Measurements from ENCODE around the gene SCN1A. TPM values are rescaled to one million over a fixed set of nuclear protein-coding genes. Genes with fewer than 3 reads are reported as not detected.

Gene SCN1A
- total RNA-seq, 1 experiment from 2014 or later, result 0.62 TPM

- no peaks in the 10 kb centered on the region for H3K9me3 ChIP-seq (ENCODE audit: low read depth, low read length, poor library complexity, severe bottlenecking)
Measured at GRCh38 chr2:166091439-166091838, 36.4 kb downstream of the SCN1A start.

DNA sequence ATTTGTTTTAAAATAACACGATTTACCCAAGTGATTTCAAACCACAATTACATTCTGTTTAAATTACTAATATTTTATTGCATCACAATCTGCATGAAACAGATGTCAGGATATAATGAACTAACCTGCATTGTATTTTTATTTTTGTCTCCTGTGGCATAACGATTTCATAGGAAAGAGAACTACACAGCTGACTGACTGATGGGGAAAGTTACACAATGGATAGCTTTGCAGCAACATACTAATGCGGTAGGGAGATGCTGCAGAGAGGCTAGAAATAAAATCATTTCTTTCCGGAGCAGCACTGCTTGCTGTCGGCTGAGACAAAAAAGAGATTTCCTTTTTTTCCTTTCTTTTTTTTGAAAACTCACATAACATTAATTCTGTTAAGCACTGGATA is 36.9 kb downstream of the SCN1A start:
- H3K36me3 ChIP-seq (ENCODE audit: insufficient read depth, low read length, poor library complexity, severe bottlenecking), result no peaks in the 10 kb centered on the region
- H3K27ac ChIP-seq (ENCODE audit: low read depth, low read length, poor library complexity, severe bottlenecking), result no peak overlapping the region
- ChIA-PET CTCF (no interaction called here), POLR2A (ENCODE audit: low non-redundant PET) (no interaction called here)
- no TSS peak for BruUV-seq (replicated peaks)
- no peaks in the 10 kb centered on the region for H3K27me3 ChIP-seq (replicated peaks; ENCODE audit: insufficient read depth, low read depth, low read length, poor library complexity)
- intact Hi-C loops (cut with micrococcal nuclease; ENCODE audit: unreplicated experiment), result no loop called here
- peaks cover 7% of the 10 kb centered on the region for H3K4me1 ChIP-seq (ENCODE audit: insufficient read depth, low read length, poor library complexity, severe bottlenecking)
- TF ChIP-seq, protein P1, sequence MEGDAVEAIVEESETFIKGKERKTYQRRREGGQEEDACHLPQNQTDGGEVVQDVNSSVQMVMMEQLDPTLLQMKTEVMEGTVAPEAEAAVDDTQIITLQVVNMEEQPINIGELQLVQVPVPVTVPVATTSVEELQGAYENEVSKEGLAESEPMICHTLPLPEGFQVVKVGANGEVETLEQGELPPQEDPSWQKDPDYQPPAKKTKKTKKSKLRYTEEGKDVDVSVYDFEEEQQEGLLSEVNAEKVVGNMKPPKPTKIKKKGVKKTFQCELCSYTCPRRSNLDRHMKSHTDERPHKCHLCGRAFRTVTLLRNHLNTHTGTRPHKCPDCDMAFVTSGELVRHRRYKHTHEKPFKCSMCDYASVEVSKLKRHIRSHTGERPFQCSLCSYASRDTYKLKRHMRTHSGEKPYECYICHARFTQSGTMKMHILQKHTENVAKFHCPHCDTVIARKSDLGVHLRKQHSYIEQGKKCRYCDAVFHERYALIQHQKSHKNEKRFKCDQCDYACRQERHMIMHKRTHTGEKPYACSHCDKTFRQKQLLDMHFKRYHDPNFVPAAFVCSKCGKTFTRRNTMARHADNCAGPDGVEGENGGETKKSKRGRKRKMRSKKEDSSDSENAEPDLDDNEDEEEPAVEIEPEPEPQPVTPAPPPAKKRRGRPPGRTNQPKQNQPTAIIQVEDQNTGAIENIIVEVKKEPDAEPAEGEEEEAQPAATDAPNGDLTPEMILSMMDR (conservative IDR thresholded peaks at IDR 0.05; ENCODE audit: low read depth, low read length), result no peak
- TF ChIP-seq EZH2 (IDR thresholded peaks at IDR 0.05; ENCODE audit: borderline replicate concordance, low read depth, low read length, poor library complexity, severe bottlenecking), result no peak
- H3K4me3 ChIP-seq (ENCODE audit: low read depth, low read length, poor library complexity, severe bottlenecking), result no peak overlapping the region
- no peaks in the 10 kb centered on the region for H3K9me3 ChIP-seq (ENCODE audit: low read depth, low read length, poor library complexity, severe bottlenecking)
- DNase-seq (ENCODE audit: low spot score), result peak; percentile 6

More at GRCh38 chr2:166091439-166091838, 36.4 kb downstream of the SCN1A start:
- Histone ChIP-seq H3K4me1 (ENCODE audit: insufficient read depth, low read length, poor library complexity, severe bottlenecking) (peaks cover 7% of the 10 kb centered on the region), H3K36me3 (ENCODE audit: insufficient read depth, low read length, poor library complexity, severe bottlenecking) (no peaks in the 10 kb centered on the region), H3K27me3 (replicated peaks; ENCODE audit: insufficient read depth, low read depth, low read length, poor library complexity) (no peaks in the 10 kb centered on the region), H3K4me3 (ENCODE audit: low read depth, low read length, poor library complexity, severe bottlenecking) (no peak overlapping the region), H3K27ac (ENCODE audit: low read depth, low read length, poor library complexity, severe bottlenecking) (no peak overlapping the region)
- intact Hi-C loops (cut with micrococcal nuclease; ENCODE audit: unreplicated experiment), result no loop called here
- TF ChIP-seq EZH2 (IDR thresholded peaks at IDR 0.05; ENCODE audit: borderline replicate concordance, low read depth, low read length, poor library complexity, severe bottlenecking), result no peak
- TF ChIP-seq, protein P1 (conservative IDR thresholded peaks at IDR 0.05; ENCODE audit: low read depth, low read length), result no peak
- DNase-seq (ENCODE audit: low spot score), result peak; percentile 14
- ChIA-PET CTCF (no interaction called here), POLR2A (ENCODE audit: low non-redundant PET) (no interaction called here)
- no TSS peak for BruUV-seq (replicated peaks)

DNA sequence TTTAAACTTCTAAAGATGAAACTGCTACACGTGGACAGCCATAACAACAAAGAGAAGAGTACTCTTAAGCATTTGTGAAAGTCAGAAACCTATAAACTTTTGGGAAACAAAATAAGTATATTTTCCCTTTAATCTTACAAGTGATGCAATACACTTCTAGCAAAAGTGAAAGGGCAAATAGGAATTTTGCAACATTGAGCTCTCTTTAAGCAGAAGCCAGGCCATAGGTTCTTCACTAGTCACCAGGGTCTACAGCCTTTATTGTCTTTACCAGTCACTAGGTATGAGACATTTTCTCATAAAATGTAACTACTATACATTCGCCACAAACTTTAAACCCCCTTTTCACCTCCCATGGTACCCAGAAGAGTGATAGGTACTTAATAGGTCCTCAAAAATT is 37.5 kb downstream of the SCN1A start:
- no peaks in the 10 kb centered on the region for H3K9me3 ChIP-seq (ENCODE audit: low read depth, low read length, poor library complexity, severe bottlenecking)
- TF ChIP-seq EZH2 (IDR thresholded peaks at IDR 0.05; ENCODE audit: borderline replicate concordance, low read depth, low read length, poor library complexity, severe bottlenecking), result no peak
- DNase-seq (ENCODE audit: low spot score), result no peak
- no TSS peak for BruUV-seq (replicated peaks)
- POLR2A ChIA-PET (ENCODE audit: low non-redundant PET), result no interaction called here
- intact Hi-C loops (cut with micrococcal nuclease; ENCODE audit: unreplicated experiment), result no loop called here
- H3K4me1 ChIP-seq (ENCODE audit: insufficient read depth, low read length, poor library complexity, severe bottlenecking), result peaks cover 7% of the 10 kb centered on the region
- no peak overlapping the region for H3K4me3 ChIP-seq (ENCODE audit: low read depth, low read length, poor library complexity, severe bottlenecking)
- H3K36me3 ChIP-seq (ENCODE audit: insufficient read depth, low read length, poor library complexity, severe bottlenecking), result no peaks in the 10 kb centered on the region
- CTCF ChIA-PET, result no interaction called here
- H3K27ac ChIP-seq (ENCODE audit: low read depth, low read length, poor library complexity, severe bottlenecking), result no peak overlapping the region
- H3K27me3 ChIP-seq (replicated peaks; ENCODE audit: insufficient read depth, low read depth, low read length, poor library complexity), result no peaks in the 10 kb centered on the region

GRCh38 chr2:166088634-166089033 is 39.2 kb downstream of the SCN1A start:
- Histone ChIP-seq H3K9me3 (ENCODE audit: low read depth, low read length, poor library complexity, severe bottlenecking) (no peaks in the 10 kb centered on the region), H3K4me3 (ENCODE audit: low read depth, low read length, poor library complexity, severe bottlenecking) (no peak overlapping the region), H3K27ac (ENCODE audit: low read depth, low read length, poor library complexity, severe bottlenecking) (no peak overlapping the region), H3K4me1 (ENCODE audit: insufficient read depth, low read length, poor library complexity, severe bottlenecking) (peaks cover 7% of the 10 kb centered on the region), H3K36me3 (ENCODE audit: insufficient read depth, low read length, poor library complexity, severe bottlenecking) (no peaks in the 10 kb centered on the region), H3K27me3 (replicated peaks; ENCODE audit: insufficient read depth, low read depth, low read length, poor library complexity) (no peaks in the 10 kb centered on the region)
- no peak for DNase-seq (ENCODE audit: low spot score)
- TF ChIP-seq, protein P1 (conservative IDR thresholded peaks at IDR 0.05; ENCODE audit: low read depth, low read length), result no peak
- TF ChIP-seq EZH2 (IDR thresholded peaks at IDR 0.05; ENCODE audit: borderline replicate concordance, low read depth, low read length, poor library complexity, severe bottlenecking), result no peak
- ChIA-PET CTCF (no interaction called here), POLR2A (ENCODE audit: low non-redundant PET) (no interaction called here)
- intact Hi-C loops (cut with micrococcal nuclease; ENCODE audit: unreplicated experiment), result no loop called here
- BruUV-seq (replicated peaks), result no TSS peak
